HG03095 (cell line): Measurements from ENCODE around the gene QTRT2.

ENCODE experiments used
- ATAC-seq: cut with Tn5 transposase; IDR thresholded peaks from one replicate; pipeline ENCODE4 v1.9.1; 2021; ENCODE audit warnings: moderate library complexity; ENCODE audit not compliant: unreplicated experiment

QTRT2 gene

GRCh38 chr3:114076711-114077110 lies 20.2 kb downstream of the QTRT2 start:
- ATAC-seq: no peak

GRCh38 chr3:114078126-114078525 lies 21.6 kb downstream of the QTRT2 start:
- ATAC-seq: no peak

- no peak for ATAC-seq
Measured at GRCh38 chr3:114079761-114080160, 23.2 kb downstream of the QTRT2 start.

GRCh38 chr3:114080201-114080600 lies 23.7 kb downstream of the QTRT2 start:
- ATAC-seq: no peak

GRCh38 chr3:114081037-114081436 lies 24.5 kb downstream of the QTRT2 start:
- no peak for ATAC-seq

GRCh38 chr3:114083112-114083511 lies 26.6 kb downstream of the QTRT2 start:
- ATAC-seq: no peak

GRCh38 chr3:114086356-114086755 lies 29.8 kb downstream of the QTRT2 start:
- no peak for ATAC-seq

- no peak for ATAC-seq
Measured at GRCh38 chr3:114089675-114090074, 33.1 kb downstream of the QTRT2 start.

- ATAC-seq: no peak
Measured at GRCh38 chr3:114092151-114093015, 35.8 kb downstream of the QTRT2 start.

- ATAC-seq: no peak
Measured at GRCh38 chr3:114093016-114093380, 36.5 kb downstream of the QTRT2 start.

GRCh38 chr3:114093596-114093995 lies 37.1 kb downstream of the QTRT2 start:
- ATAC-seq: no peak

- ATAC-seq: no peak
Measured at GRCh38 chr3:114095796-114096195, 39.3 kb downstream of the QTRT2 start.

GRCh38 chr3:114101101-114101500 lies 44.6 kb downstream of the QTRT2 start:
- ATAC-seq: no peak

- no peak for ATAC-seq
Measured at GRCh38 chr3:114103181-114103580, 46.6 kb downstream of the QTRT2 start.

GRCh38 chr3:114103858-114104257 lies 47.3 kb downstream of the QTRT2 start:
- no peak for ATAC-seq

- ATAC-seq: no peak
Measured at GRCh38 chr3:114104414-114104813, 47.9 kb downstream of the QTRT2 start.

GRCh38 chr3:114108137-114108536 lies 51.6 kb downstream of the QTRT2 start:
- ATAC-seq: no peak

- ATAC-seq: no peak
Measured at GRCh38 chr3:114110439-114110838, 53.9 kb downstream of the QTRT2 start.

- ATAC-seq: no peak
Measured at GRCh38 chr3:114111060-114111770, 54.7 kb downstream of the QTRT2 start.

- no peak for ATAC-seq
Measured at GRCh38 chr3:114112696-114113095, 56.2 kb downstream of the QTRT2 start.

- ATAC-seq: no peak
Measured at GRCh38 chr3:114114719-114115118, 58.2 kb downstream of the QTRT2 start.

- ATAC-seq: no peak
Measured at GRCh38 chr3:114115143-114115542, 58.6 kb downstream of the QTRT2 start.
